GM12892 (cell line): ENCODE results near the gene LINC00632. TPM values are rescaled to one million over a fixed set of nuclear protein-coding genes. Genes with fewer than 3 reads are reported as not detected.
"Not testable (repeated sequence)": the region's sequence is repeated elsewhere in the genome, so short reads cannot be mapped to it uniquely, and the experiment has no call there.

ENCODE experiments used
- DNase-seq: peaks from one replicate; pipeline ENCODE4 v3.0.0; 2011; ENCODE audit not compliant: insufficient read length
- FAIRE-seq: peaks from 2 replicates; lab custom pipeline; 2011; peaks lifted over from hg19 to GRCh38; lab: Jason Lieb, UNC
- POLR2A ChIP-seq: IDR thresholded peaks from 2 replicates; pipeline ENCODE4 v1.6.1; 2011; ENCODE audit warnings: low read depth, low read length, control low read depth
- POLR2AphosphoS5 ChIP-seq: IDR thresholded peaks from 2 replicates; pipeline ENCODE4 v1.6.1; 2011; ENCODE audit warnings: low read depth, low read length, control low read depth
- TAF1 ChIP-seq: IDR thresholded peaks from 2 replicates; pipeline ENCODE4 v1.6.1; 2011; ENCODE audit warnings: low read depth, mild to moderate bottlenecking, control low read depth, low read length, borderline replicate concordance
- polyA plus RNA-seq: library from polyadenylated mRNA; unstranded; fragments of >200 nt; gene quantifications from one replicate; pipeline ENCODE4 v1.2.1, GENCODE V29; 2012; ENCODE audit warnings: missing spikeins, inconsistent platforms; ENCODE audit not compliant: missing spikeins

The LINC00632 gene
- polyA plus RNA-seq = 0.76 TPM

DNA sequence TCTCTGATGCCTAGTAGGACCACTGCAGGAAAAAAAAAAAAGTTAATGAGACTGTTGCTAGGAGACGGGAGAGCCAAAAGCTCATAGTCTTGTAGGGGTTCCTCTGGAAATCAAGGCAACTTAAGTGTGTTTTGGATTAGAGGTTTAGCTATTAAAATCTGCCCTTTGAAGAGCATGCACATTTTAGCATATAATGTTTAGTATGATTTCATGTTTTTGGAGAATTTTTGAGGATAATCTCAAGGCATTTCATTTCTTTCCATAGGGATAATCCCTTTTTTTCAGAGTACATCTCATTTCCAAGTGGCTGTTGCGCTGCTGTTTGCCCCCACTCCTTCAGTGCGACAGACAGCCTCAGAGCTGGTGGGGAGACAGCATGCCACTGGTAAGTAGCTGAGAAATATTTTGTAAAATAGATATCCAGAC is at the start of gene LINC00632:
Gene LINC00632, plus strand, starts transcription at position 339 of the 426 bp plus-strand sequence.
- DNase-seq (no peak), FAIRE-seq (no peak)
- TF ChIP-seq POLR2AphosphoS5 (no peak), TAF1 (no peak), POLR2A (no peak)

DNA sequence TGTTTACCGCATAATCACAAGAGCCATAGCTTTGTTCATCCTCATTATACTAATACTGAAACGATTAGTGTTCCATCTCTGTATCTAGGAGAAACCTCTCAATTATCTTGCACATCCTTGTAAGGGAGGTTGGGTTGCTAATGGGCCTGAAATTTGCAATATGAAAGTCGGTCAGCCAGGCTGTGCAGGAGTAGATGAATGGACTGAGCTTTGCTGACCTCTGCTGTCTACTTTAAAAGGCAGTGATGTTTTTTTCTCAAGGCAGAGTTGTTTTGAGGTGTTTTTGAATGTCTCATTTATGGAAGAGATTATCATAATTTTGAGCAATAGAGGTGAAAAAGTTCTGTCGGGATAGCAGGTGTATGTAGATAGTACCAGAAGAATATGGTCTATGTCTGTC is 47.9 kb upstream of the LINC00632 start:
- FAIRE-seq (no peak), DNase-seq (no peak)
- no peak for TF ChIP-seq POLR2A

DNA sequence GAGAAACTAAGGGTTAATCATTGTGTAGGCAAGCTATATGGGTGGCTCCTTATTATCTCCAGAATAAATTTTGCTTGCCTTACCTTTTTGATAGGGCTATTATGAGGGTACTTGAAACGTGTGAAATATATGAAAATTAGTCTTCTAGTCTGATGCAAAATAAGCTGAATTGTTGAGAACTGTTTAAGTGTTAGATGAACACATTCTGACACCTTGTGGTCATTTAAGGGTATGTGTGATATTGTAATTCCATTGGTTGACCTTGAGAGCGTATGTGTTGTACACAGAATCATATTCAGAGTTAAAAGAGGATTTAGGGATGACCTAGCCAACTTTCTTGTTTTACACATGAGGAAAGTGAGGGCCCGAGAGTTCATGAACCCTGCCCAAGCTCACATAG is 44.6 kb upstream of the LINC00632 start:
- no peak for DNase-seq
- TF ChIP-seq TAF1 (no peak), POLR2AphosphoS5 (no peak), POLR2A (no peak)
- peak; percentile 46 for FAIRE-seq

DNA sequence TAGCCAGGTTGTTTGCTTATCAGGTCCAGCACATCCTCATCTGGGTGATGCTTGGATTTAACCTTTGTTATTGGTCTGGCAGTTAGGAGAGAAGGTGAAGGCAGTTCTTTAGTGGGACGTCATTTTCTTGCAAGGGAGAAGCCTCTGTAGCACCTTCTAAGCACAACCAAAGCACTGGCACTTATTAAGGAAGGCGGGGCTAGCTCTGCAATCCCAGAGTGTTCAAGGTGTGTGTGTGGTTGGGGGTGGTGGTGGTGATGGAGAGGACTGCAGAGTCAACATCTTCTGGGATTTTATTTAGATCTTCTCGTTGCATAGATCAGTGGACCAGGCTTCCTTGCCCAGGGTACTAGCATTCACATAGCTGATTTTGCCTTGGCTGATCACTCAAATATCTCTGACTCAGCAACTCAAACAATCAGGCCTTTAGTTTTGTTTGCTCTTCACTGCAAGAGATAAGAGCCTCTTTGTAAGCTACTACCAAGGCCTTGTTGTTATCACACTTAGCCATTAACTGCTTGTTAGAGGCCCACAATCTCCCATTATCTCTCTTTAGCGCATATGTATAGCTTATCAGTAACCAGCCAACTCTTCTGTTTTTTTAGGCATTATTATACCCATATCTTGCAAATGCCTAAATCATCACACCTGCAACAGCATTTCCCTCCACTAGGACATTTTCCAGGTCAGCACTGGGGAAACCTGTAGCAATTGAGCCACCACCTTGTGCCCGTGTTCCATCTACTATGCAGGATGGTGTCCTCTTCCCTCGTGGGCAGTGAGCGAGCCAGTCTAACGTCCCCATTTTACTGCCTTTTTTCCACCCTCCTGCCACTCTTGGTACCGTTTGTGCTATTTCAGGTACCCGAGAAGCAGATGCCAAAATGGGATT is 36.5 kb upstream of the LINC00632 start:
- DNase-seq (no peak), FAIRE-seq (no peak)
- TF ChIP-seq POLR2A = no peak
- no peak for TF ChIP-seq TAF1
- no peak for TF ChIP-seq POLR2AphosphoS5

DNA sequence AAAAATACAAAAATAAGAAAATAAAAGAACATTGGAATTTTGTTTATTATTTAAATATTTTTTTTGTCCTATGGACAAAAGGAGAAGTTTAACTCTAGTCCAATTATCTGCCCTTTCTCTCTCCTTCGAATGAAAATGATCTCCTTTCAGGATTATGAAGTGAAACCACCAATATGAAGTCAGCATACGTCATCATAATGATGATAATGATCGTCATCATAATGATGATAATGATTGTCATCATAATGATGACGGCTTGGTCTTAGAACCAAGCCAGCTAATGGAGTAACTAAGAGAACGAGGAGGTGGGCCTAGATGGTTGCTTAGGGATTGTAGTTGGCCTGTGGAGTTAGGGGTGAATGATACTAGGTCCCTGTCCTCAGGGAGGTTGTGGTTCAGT is 21.9 kb upstream of the LINC00632 start:
- FAIRE-seq (no peak), DNase-seq (no peak)
- TF ChIP-seq POLR2A (no peak), POLR2AphosphoS5 (no peak), TAF1 (no peak)

DNA sequence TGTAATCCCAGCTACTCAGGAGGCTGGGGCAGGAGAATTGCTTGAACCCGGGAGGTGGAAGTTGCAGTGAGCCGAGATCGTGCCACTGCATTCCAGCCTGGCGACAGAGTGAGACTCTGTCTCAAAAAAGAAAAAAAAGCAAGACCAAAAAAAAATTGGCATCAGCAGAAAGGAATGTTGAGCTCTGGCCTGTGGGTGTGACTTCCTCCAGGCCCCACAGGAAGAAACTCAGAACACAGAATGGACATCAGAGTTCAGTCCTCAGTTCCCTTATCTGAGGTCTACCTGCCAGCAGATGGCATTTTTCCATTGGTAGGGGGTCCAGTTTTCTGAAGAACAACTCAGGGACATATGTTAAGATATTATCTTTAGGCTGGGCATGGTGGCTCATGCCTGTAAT is 18.0 kb upstream of the LINC00632 start:
- DNase-seq = not testable (repeated sequence)

DNA sequence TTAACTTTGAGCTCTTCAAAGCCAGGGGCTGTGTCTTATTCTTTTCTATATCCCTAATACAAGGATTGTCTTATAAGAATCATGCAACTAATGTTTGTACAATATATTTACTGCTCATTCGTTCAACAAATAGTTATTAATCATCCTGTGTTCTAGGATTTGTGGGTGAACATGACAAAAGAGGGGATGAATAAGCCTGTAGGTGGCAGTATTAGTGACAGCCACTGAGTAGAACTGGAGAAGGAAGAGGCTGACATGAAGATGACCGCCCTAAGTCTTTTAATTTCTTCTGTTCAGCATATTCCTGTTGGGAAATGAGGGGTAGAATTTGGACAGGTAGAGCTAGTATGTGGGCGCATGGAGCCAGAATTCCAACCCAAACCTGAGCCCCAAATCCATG is 11.9 kb upstream of the LINC00632 start:
- FAIRE-seq = no peak
- TF ChIP-seq POLR2AphosphoS5 = no peak
- no peak for TF ChIP-seq TAF1
- no peak for DNase-seq

More for the DNA sequence above, 18.0 kb upstream of the LINC00632 start:
- FAIRE-seq = not testable (repeated sequence)

DNA sequence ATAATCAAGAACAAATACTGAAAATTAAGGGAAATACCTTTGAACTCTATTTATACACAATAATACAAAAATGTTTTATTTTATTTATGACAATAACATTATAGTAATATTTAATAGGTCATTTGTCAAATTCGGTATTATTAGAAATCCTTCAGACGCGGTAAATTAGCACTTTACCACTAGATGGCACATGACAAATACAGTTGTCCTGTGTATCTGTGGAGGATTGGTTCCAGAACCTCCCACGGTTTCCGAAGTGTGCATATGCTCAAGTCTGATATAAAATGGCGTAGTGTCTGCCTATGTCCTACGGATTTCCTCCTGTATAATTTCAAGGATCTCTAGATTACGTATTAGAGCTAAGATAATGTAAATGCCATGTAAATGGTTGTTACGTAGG is 8.1 kb upstream of the LINC00632 start:
- no peak for TF ChIP-seq TAF1
- TF ChIP-seq POLR2A = no peak
- no peak for TF ChIP-seq POLR2AphosphoS5
- DNase-seq (no peak), FAIRE-seq (no peak)

DNA sequence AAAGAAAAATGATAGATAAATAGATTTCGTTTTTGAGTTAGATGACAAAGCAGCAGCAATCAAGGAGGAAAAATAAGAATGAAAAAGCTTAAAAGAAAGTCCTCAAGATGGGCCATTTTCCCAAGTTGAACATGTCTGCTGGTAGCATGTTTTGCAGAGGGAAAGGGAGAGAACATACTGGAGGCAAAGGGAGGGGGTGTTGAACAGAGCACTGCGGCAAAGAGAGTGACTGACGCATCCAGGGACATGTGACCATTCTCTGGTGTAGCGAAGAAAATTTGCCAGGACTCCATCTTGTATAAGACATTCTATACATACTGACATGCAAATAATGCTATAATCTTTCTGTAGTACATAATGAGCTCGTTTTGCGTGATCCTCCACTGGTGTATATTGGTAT is 1.2 kb downstream of the LINC00632 start:
- TF ChIP-seq TAF1 (no peak), POLR2A (no peak), POLR2AphosphoS5 (no peak)
- DNase-seq = no peak
- FAIRE-seq = no peak

DNA sequence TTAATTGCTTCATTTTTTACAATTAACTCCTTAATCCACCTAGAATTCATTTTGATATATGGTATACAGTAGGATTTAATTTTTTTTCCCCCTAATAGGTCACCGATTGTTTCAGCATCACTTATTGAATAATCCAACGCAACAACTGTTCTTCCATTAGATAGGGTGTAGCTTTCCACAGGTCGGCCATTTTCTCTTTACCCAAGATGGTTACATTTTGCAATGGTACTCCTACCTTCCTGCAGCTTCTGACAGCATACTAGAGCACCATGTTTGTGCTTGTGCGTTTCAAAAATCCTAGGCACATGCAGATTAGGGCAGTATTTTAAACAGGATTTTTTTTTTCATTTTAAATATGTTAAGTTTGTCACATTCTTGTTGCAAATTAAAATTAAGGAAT is 2.3 kb downstream of the LINC00632 start:
- DNase-seq (no peak), FAIRE-seq (no peak)
- no peak for TF ChIP-seq POLR2A
- TF ChIP-seq POLR2AphosphoS5 = no peak
- no peak for TF ChIP-seq TAF1

DNA sequence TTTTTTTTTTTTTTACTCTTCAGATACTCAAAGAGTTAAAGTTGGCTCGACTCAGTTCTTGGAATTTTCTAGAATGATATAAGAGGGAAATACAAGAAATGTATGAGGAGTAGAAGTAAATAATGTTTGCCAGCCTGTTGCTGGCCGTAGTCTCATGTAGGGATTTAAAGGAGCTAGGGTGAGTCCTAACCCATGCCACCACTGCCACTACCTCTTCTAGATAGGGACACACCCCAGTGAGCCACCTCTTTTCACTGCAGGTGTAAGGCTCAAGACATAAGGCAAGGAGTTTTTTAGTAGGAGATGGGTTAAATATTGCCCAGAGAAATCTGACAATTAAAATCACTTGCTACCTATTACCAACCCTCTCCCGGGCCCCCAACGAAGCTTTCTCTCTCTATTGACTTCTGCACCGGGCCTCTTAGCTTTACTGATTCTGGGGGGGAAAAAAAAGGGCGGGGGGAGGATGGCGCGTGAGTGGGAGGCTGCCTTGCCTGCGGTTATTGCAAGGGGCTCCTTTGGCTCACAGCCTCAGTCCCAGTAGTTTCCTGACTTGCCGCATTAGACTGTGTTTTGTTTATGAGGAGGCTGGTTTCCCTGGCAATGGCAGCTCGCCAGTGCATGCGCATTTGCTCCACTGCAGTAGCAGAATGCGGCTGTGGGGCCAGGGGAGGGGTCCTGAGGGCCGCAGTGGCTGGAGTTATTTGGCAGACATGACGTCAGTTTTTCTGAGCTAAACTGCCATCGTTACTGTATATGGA is 3.0 kb downstream of the LINC00632 start:
- no peak for DNase-seq
- FAIRE-seq = no peak

DNA sequence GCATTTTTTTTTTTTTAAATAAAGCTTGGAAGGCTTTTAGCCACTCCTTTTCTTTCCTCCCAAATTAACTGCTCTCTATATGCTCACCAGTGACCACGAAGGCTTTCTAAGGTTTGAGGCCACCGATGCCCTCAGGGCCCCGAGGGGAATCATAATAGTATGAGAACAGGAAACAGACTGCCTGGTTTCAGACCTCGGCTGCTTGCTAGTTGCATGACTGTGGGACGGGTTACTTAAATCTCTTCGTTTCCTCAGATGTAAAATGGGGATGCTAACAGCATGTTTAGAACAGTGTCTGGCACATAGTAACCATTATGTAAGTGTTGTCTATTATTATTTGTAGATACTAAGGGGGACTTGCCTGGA is 3.6 kb downstream of the LINC00632 start:
- no peak for FAIRE-seq

More for the DNA sequence above, 3.0 kb downstream of the LINC00632 start:
- TF ChIP-seq TAF1 = no peak
- TF ChIP-seq POLR2AphosphoS5 = no peak
- TF ChIP-seq POLR2A = no peak

More for the DNA sequence above, 3.6 kb downstream of the LINC00632 start:
- DNase-seq = no peak
- TF ChIP-seq TAF1 (no peak), POLR2A (no peak)
